Liver (tissue), 9 donors: Measurements from ENCODE around the gene IWS1. TPM values are rescaled to one million over a fixed set of nuclear protein-coding genes. Genes with fewer than 3 reads are reported as not detected.

ENCODE experiments used
- DNase-seq: peaks from one replicate; pipeline ENCODE4 v3.0.0-alpha.2; 2017; ENCODE audit warnings: low spot score
- H3K27ac ChIP-seq, 2 donors: one replicate each; pipeline ENCODE4 v1.7.0; 2013; ENCODE audit warnings: inconsistent platforms in 2 of 2, low read length in 2 of 2, control low read depth in 1 of 2, low read depth in 1 of 2, mild to moderate bottlenecking in 1 of 2
- H3K27me3 ChIP-seq, 4 donors: one replicate each; pipeline versions ENCODE4 v1.6.1 to v1.7.0; 2013; ENCODE audit warnings: low read length in 3 of 4, inconsistent platforms in 1 of 4, mild to moderate bottlenecking in 1 of 4, moderate library complexity in 1 of 4; ENCODE audit not compliant: control insufficient read depth in 4 of 4, insufficient read depth in 4 of 4
- H3K36me3 ChIP-seq, 4 donors: one replicate each; pipeline versions ENCODE4 v1.6.1 to v1.7.0; 2013; ENCODE audit warnings: low read length in 3 of 4, mild to moderate bottlenecking in 3 of 4, low read depth in 1 of 4, moderate library complexity in 1 of 4; ENCODE audit not compliant: control insufficient read depth in 4 of 4, insufficient read depth in 3 of 4
- H3K4me1 ChIP-seq, 4 donors: one replicate each; pipeline versions ENCODE4 v1.6.1 to v1.7.0; 2013; ENCODE audit warnings: low read length in 3 of 4, mild to moderate bottlenecking in 3 of 4, moderate library complexity in 1 of 4; ENCODE audit not compliant: control insufficient read depth in 4 of 4, insufficient read depth in 4 of 4
- H3K4me3 ChIP-seq, 3 donors: one replicate each; pipeline versions ENCODE4 v1.6.1 to v1.7.0; 2013; ENCODE audit warnings: low read length in 3 of 3, control low read depth in 1 of 3, low read depth in 1 of 3, mild to moderate bottlenecking in 1 of 3
- H3K9ac ChIP-seq, 2 donors: one replicate each; pipeline ENCODE4 v1.7.0; 2013; ENCODE audit warnings: low read length in 2 of 2, mild to moderate bottlenecking in 2 of 2, moderate library complexity in 2 of 2, control low read depth in 1 of 2, low read depth in 1 of 2
- H3K9me3 ChIP-seq, 4 donors: one replicate each; pipeline versions ENCODE4 v1.6.1 to v1.7.0; 2013; ENCODE audit warnings: low read length in 3 of 4; ENCODE audit not compliant: control insufficient read depth in 4 of 4
- FOXA1 ChIP-seq: IDR thresholded peaks from 2 replicates; pipeline ENCODE4 v1.6.1; 2016; ENCODE audit warnings: antibody characterized with exemption
- GABPA ChIP-seq, 2 donors: IDR thresholded peaks in 1 of 2; conservative IDR thresholded peaks in 1 of 2; 2 replicates each; pipeline ENCODE4 v1.6.1; 2016; ENCODE audit warnings: antibody characterized with exemption in 2 of 2, mild to moderate bottlenecking in 1 of 2, moderate library complexity in 1 of 2
- JUND ChIP-seq, 2 donors: IDR thresholded peaks; 2 replicates each; pipeline ENCODE4 v1.6.1; 2016; ENCODE audit warnings: antibody characterized with exemption in 2 of 2
- NR2F2 ChIP-seq: IDR thresholded peaks from 2 replicates; pipeline ENCODE4 v1.6.1; 2016; ENCODE audit warnings: antibody characterized with exemption
- RAD21 ChIP-seq, 2 donors: IDR thresholded peaks; 2 replicates each; pipeline ENCODE4 v1.6.1; 2016; ENCODE audit warnings: antibody characterized with exemption in 2 of 2, mild to moderate bottlenecking in 2 of 2
- RXRA ChIP-seq, 2 donors: IDR thresholded peaks; 2 replicates each; pipeline ENCODE4 v1.6.1; 2017 to 2018; ENCODE audit warnings: antibody characterized with exemption in 2 of 2, mild to moderate bottlenecking in 1 of 2
- WGBS: extraction: QIAGEN DNeasy Blood & Tissue Kit; methylation state at CpG from one replicate; pipeline ENCODE4 v1.1.7; 2013; 5-methylcytosine and 5-hydroxymethylcytosine counted together
- polyA plus RNA-seq, 2 donors: library from polyadenylated mRNA; stranded (reverse) in 1 of 2; unstranded in 1 of 2; fragments of 200-250 nt in 1 of 2; fragments of >200 nt in 1 of 2; fragmentation: Nextera tagmentation in 1 of 2; extraction: Ambion mirVana in 1 of 2; gene quantifications; one replicate each; pipeline versions ENCODE4 v1.2.1 to v1.2.3, GENCODE V29; 2013 to 2015
- total RNA-seq, 2 donors: library from RNA; depleted of rRNA; stranded (reverse); fragments of >200 nt; gene quantifications; one replicate each; pipeline ENCODE4 v1.2.3, GENCODE V29; 2014
- TF ChIP-seq, protein P1 (sequence below): IDR thresholded peaks from 2 replicates; pipeline ENCODE4 v1.6.1; 2016; ENCODE audit warnings: antibody characterized with exemption, mild to moderate bottlenecking
- donor health status: healthy.
- donor health status: healthy.
- donor health status: healthy.
- donor health status: healthy.
- donor health status: healthy.

IWS1 gene
- total and polyA plus RNA-seq, 4 donors = 13.0 to 28.9 (median 22.8) TPM

- TF ChIP-seq, protein P1, sequence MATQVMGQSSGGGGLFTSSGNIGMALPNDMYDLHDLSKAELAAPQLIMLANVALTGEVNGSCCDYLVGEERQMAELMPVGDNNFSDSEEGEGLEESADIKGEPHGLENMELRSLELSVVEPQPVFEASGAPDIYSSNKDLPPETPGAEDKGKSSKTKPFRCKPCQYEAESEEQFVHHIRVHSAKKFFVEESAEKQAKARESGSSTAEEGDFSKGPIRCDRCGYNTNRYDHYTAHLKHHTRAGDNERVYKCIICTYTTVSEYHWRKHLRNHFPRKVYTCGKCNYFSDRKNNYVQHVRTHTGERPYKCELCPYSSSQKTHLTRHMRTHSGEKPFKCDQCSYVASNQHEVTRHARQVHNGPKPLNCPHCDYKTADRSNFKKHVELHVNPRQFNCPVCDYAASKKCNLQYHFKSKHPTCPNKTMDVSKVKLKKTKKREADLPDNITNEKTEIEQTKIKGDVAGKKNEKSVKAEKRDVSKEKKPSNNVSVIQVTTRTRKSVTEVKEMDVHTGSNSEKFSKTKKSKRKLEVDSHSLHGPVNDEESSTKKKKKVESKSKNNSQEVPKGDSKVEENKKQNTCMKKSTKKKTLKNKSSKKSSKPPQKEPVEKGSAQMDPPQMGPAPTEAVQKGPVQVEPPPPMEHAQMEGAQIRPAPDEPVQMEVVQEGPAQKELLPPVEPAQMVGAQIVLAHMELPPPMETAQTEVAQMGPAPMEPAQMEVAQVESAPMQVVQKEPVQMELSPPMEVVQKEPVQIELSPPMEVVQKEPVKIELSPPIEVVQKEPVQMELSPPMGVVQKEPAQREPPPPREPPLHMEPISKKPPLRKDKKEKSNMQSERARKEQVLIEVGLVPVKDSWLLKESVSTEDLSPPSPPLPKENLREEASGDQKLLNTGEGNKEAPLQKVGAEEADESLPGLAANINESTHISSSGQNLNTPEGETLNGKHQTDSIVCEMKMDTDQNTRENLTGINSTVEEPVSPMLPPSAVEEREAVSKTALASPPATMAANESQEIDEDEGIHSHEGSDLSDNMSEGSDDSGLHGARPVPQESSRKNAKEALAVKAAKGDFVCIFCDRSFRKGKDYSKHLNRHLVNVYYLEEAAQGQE = no peak
- TF ChIP-seq GABPA (IDR thresholded peaks at IDR 0.05 in 1 of 2, conservative IDR thresholded peaks at IDR 0.05 in 1 of 2) (no peak), RAD21 (IDR thresholded peaks at IDR 0.05) (no peak), RXRA (IDR thresholded peaks at IDR 0.05) (no peak), JUND (IDR thresholded peaks at IDR 0.05) (no peak)
These were observed 39.2 kb upstream of the IWS1 start (continued) for GRCh38 chr2:127565261-127566138.

- H3K27me3 ChIP-seq = no peaks in the 10 kb centered on the region
- WGBS = 87% methylated on average over 11 of the region's 11 CpGs
- no peak overlapping the region for H3K27ac ChIP-seq
- no peak for DNase-seq
- H3K9ac ChIP-seq = no peak overlapping the region
- H3K9me3 ChIP-seq = no peaks in the 10 kb centered on the region
- H3K36me3 ChIP-seq = no peaks in the 10 kb centered on the region
- no peak overlapping the region for H3K4me3 ChIP-seq
- no peaks in the 10 kb centered on the region for H3K4me1 ChIP-seq
- TF ChIP-seq FOXA1 (no peak), NR2F2 (no peak)
- TF ChIP-seq, protein P1 = no peak
These were observed 38.4 kb upstream of the IWS1 start for GRCh38 chr2:127564429-127565260.
